ENCODE data around the gene WDR77. TPM values are rescaled to one million over a fixed set of nuclear protein-coding genes. Genes with fewer than 3 reads are reported as not detected.

WDR77 gene
- total RNA-seq, 1 donor from 2014 or later: 63.3 TPM

- no peak overlapping the region for H3K4me3 Mint-ChIP-seq
- ChIA-PET CTCF (interaction anchor here (1.2 kb wide), 1 partner anchor 45 kb away, joined by 3 read pairs; no protein-coding TSS in a partner anchor), POLR2A (interaction anchor here (1.5 to 1.8 kb wide), 3 partner anchors 8 to 12 kb away, joined by 3 to 7 read pairs (median 5); no protein-coding TSS in a partner anchor)
- no peaks in the 10 kb centered on the region for H3K27me3 Mint-ChIP-seq
- intact Hi-C loops (cut with micrococcal nuclease): no loop called here
- peaks cover 63% of the 10 kb centered on the region for H3K36me3 Mint-ChIP-seq (ENCODE audit: low read depth)
- H3K9me3 Mint-ChIP-seq: no peaks in the 10 kb centered on the region
- ATAC-seq (ENCODE audit: low read depth): no peak
- no peaks in the 10 kb centered on the region for H3K4me1 Mint-ChIP-seq
- TF ChIP-seq CTCF (IDR thresholded peaks at IDR 0.05): no peak
- no peak for DNase-seq
- no peak overlapping the region for H3K27ac Mint-ChIP-seq
Measured at GRCh38 chr1:111463029-111463683, 14.1 kb upstream of the WDR77 start.

DNA sequence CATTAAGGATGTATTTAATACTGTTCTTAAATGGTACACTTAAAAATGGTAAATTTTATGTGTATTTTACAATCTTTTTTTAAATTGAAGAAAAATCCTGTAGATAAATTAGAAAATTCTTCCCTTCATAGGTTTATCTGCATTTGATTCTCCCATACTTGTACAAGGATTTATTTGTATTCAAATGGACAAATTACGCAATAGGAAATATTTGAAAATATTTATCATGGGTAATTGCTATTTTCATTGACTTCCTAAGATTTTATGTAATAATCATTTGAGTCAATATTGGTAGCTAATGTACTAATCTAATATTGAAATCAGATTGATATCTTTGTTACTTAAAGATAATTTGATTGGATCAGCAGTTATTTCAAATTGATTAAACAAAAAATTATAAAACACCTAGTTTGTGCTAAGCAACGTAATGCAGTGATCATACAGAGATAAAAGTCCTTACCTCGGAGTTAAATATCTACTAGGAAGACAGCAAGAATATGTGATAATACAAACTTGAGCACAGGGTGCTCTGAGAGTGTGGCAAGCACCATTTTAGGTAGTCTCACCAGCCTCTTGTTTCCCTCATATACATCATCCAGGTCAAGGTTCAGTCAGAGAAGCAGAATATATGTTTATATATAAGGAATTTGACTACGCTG lies 13.4 kb upstream of the WDR77 start:
- H3K27ac Mint-ChIP-seq: no peak overlapping the region
- TF ChIP-seq CTCF (IDR thresholded peaks at IDR 0.05): no peak
- H3K4me3 Mint-ChIP-seq: no peak overlapping the region
- intact Hi-C loops (cut with micrococcal nuclease): no loop called here
- H3K4me1 Mint-ChIP-seq: no peaks in the 10 kb centered on the region
- no peaks in the 10 kb centered on the region for H3K27me3 Mint-ChIP-seq
- no peaks in the 10 kb centered on the region for H3K9me3 Mint-ChIP-seq
- ChIA-PET POLR2A (interaction anchor here (0.7 to 1.8 kb wide), 5 partner anchors 9 to 14 kb away, joined by 3 to 7 read pairs (median 3); partner anchors contain the start of gene WDR77), CTCF (interaction anchor here (1.2 kb wide), 1 partner anchor 45 kb away, joined by 3 read pairs; no protein-coding TSS in a partner anchor)
- DNase-seq: no peak
- ATAC-seq (ENCODE audit: low read depth): no peak
- H3K36me3 Mint-ChIP-seq (ENCODE audit: low read depth): peaks cover 68% of the 10 kb centered on the region

GRCh38 chr1:111461765-111462164 lies 12.7 kb upstream of the WDR77 start:
- ATAC-seq (ENCODE audit: low read depth) (no peak), DNase-seq (no peak)
- CTCF ChIA-PET: interaction anchor here (0.7 to 1.4 kb wide), 2 partner anchors 46 to 114 kb away, joined by 4 read pairs; no protein-coding TSS in a partner anchor
- no peaks in the 10 kb centered on the region for H3K4me1 Mint-ChIP-seq
- no peak overlapping the region for H3K4me3 Mint-ChIP-seq
- POLR2A ChIA-PET: interaction anchor here (0.7 to 1.8 kb wide), 4 partner anchors 8 to 14 kb away, joined by 3 to 7 read pairs (median 4); partner anchors contain the start of gene WDR77
- H3K9me3 Mint-ChIP-seq: no peaks in the 10 kb centered on the region
- intact Hi-C loops (cut with micrococcal nuclease): no loop called here
- peaks cover 73% of the 10 kb centered on the region for H3K36me3 Mint-ChIP-seq (ENCODE audit: low read depth)
- H3K27me3 Mint-ChIP-seq: no peaks in the 10 kb centered on the region
- TF ChIP-seq CTCF (IDR thresholded peaks at IDR 0.05): no peak
- no peak overlapping the region for H3K27ac Mint-ChIP-seq

DNA sequence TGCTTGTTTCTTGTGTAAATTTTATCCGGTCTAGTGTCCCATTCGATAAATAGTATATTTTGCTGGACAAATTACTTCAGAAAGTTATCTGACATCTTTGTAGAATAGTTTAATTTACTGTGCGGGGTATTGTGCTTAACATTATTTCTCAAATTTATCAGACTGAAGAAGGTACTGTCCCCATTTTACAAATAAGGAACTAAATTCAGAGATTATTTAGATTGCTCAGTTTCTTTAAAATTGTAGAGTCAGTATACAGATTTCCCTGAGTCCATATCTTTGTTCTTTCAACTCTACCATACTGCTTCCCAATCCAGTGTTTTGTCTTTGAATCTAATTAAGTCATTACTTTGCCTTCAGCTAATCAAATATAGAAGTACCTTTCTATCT lies 6.6 kb upstream of the WDR77 start:
- POLR2A ChIA-PET: no interaction called here
- peaks cover 81% of the 10 kb centered on the region for H3K36me3 Mint-ChIP-seq (ENCODE audit: low read depth)
- TF ChIP-seq CTCF (IDR thresholded peaks at IDR 0.05): no peak
- CTCF ChIA-PET: no interaction called here
- intact Hi-C loops (cut with micrococcal nuclease): no loop called here
- no peak for ATAC-seq (ENCODE audit: low read depth)
- no peaks in the 10 kb centered on the region for H3K27me3 Mint-ChIP-seq
- H3K4me3 Mint-ChIP-seq: no peak overlapping the region
- H3K9me3 Mint-ChIP-seq: no peaks in the 10 kb centered on the region
- peak overlapping the region; percentile 30 for H3K27ac Mint-ChIP-seq
- no peak for DNase-seq
- peaks cover 49% of the 10 kb centered on the region for H3K4me1 Mint-ChIP-seq
